Endodermal cell (in vitro differentiated cells): ENCODE measurements around the gene DUSP16. TPM values are rescaled to one million over a fixed set of nuclear protein-coding genes. Genes with fewer than 3 reads are reported as not detected.

ENCODE experiments used
- DNase-seq: peaks from one replicate; pipeline ENCODE4 v3.0.0-alpha.2; 2017
- H3K27ac ChIP-seq: 2 replicates; pipeline ENCODE4 v1.5.1; 2013; ENCODE audit warnings: mild to moderate bottlenecking, low read depth, low read length, moderate library complexity
- H3K27me3 ChIP-seq: 2 replicates; pipeline ENCODE4 v1.6.1; 2013; ENCODE audit warnings: mild to moderate bottlenecking, low read length, moderate library complexity; ENCODE audit not compliant: insufficient read depth, control insufficient read depth, poor library complexity, severe bottlenecking
- H3K36me3 ChIP-seq: 2 replicates; pipeline ENCODE4 v1.7.0; 2013; ENCODE audit warnings: mild to moderate bottlenecking, low read length, moderate library complexity; ENCODE audit not compliant: control insufficient read depth, insufficient read depth
- H3K4me1 ChIP-seq: one replicate; pipeline ENCODE4 v1.7.0; 2013; ENCODE audit warnings: low read length; ENCODE audit not compliant: control insufficient read depth, insufficient read depth
- H3K4me3 ChIP-seq: 2 replicates; pipeline ENCODE4 v1.5.1; 2013; ENCODE audit warnings: mild to moderate bottlenecking, low read length, moderate library complexity
- H3K9ac ChIP-seq: 2 replicates; pipeline ENCODE4 v1.6.1; 2013; ENCODE audit warnings: mild to moderate bottlenecking, low read length, moderate library complexity; ENCODE audit not compliant: poor library complexity, severe bottlenecking; ENCODE audit errors: extremely low read depth
- H3K9me3 ChIP-seq: 2 replicates; pipeline ENCODE4 v1.6.1; 2013; ENCODE audit warnings: mild to moderate bottlenecking, low read length, moderate library complexity; ENCODE audit not compliant: control insufficient read depth
- H3K27ac Mint-ChIP-seq: 2 replicates; pipeline ENCODE4 v1.8.0; 2020; ENCODE audit warnings: mixed read lengths
- H3K27me3 Mint-ChIP-seq: 2 replicates; pipeline ENCODE4 v1.8.0; 2021; ENCODE audit warnings: mild to moderate bottlenecking, mixed read lengths; ENCODE audit not compliant: insufficient read depth
- H3K36me3 Mint-ChIP-seq: 2 replicates; pipeline ENCODE4 v1.8.0; 2020; ENCODE audit warnings: low read depth, mixed read lengths
- H3K4me1 Mint-ChIP-seq: 2 replicates; pipeline ENCODE4 v1.8.0; 2020; ENCODE audit warnings: mixed read lengths
- H3K4me3 Mint-ChIP-seq: 2 replicates; pipeline ENCODE4 v1.8.0; 2020; ENCODE audit warnings: mild to moderate bottlenecking, moderate library complexity, mixed read lengths
- H3K9me3 Mint-ChIP-seq: 2 replicates; pipeline ENCODE4 v1.8.0; 2020; ENCODE audit warnings: mild to moderate bottlenecking, mixed read lengths
- WGBS, 2 experiments: methylation state at CpG; one replicate each; pipeline versions ENCODE4 v1.1.5 to v1.1.7; 2013; ENCODE audit warnings: missing lambda C conversion rate in 2 of 2, mixed read lengths in 1 of 2; ENCODE audit not compliant: insufficient coverage in 1 of 2, insufficient read length in 1 of 2; 5-methylcytosine and 5-hydroxymethylcytosine counted together
- total RNA-seq, 2 donors: library from RNA; stranded (reverse); fragmentation: NEBNext Ultra II Directional in 1 of 2; extraction: Animal tissue kit (Norgen Biotek cat#: 25700) in 1 of 2; gene quantifications; 2 replicates in 1 of 2; 3 replicates in 1 of 2; pipeline ENCODE4 v1.2.1, GENCODE V29; 2021
- TF ChIP-seq, protein P1 (sequence below): fragments of 200-600 bp; sonication (generic); conservative IDR thresholded peaks from 2 replicates; pipeline ENCODE4 v1.5.0; 2021; ENCODE audit warnings: antibody characterized with exemption, mild to moderate bottlenecking

Gene DUSP16
- total RNA-seq, 2 donors from 2014 or later = 28.1 to 42.5 TPM

DNA sequence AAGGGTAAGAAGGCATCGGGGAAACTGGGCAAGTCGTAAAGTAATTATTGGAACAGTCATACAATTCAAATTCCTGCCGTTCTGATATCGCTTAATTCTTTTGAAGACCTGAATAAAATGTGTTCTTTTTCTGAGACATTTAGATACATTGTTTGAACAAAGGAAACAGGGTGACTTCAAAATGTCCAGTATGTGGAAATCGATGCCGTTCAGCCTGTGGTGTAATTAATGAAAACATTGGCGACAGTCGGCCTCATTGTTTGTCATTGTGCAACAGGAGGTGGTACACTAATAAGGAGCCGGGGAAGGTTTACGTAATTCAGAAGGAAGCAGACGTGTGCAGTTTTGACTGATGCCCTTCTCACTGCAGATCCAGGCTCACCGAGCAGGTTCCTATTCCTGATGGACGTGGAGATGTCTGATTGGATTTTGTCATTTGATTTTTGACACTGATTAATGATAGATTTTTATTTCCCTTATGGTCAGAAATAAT, 113.1 kb downstream of the DUSP16 start:
- Histone ChIP-seq H3K9me3 (no peaks in the 10 kb centered on the region), H3K4me1 (no peaks in the 10 kb centered on the region), H3K9ac (no peak overlapping the region), H3K4me3 (no peak overlapping the region), H3K36me3 (no peaks in the 10 kb centered on the region), H3K27ac (no peak overlapping the region), H3K27me3 (no peaks in the 10 kb centered on the region)
- H3K27me3 Mint-ChIP-seq = no peaks in the 10 kb centered on the region
- no peak for DNase-seq
- H3K4me3 Mint-ChIP-seq = no peak overlapping the region
- TF ChIP-seq, protein P1, sequence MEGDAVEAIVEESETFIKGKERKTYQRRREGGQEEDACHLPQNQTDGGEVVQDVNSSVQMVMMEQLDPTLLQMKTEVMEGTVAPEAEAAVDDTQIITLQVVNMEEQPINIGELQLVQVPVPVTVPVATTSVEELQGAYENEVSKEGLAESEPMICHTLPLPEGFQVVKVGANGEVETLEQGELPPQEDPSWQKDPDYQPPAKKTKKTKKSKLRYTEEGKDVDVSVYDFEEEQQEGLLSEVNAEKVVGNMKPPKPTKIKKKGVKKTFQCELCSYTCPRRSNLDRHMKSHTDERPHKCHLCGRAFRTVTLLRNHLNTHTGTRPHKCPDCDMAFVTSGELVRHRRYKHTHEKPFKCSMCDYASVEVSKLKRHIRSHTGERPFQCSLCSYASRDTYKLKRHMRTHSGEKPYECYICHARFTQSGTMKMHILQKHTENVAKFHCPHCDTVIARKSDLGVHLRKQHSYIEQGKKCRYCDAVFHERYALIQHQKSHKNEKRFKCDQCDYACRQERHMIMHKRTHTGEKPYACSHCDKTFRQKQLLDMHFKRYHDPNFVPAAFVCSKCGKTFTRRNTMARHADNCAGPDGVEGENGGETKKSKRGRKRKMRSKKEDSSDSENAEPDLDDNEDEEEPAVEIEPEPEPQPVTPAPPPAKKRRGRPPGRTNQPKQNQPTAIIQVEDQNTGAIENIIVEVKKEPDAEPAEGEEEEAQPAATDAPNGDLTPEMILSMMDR = no peak
- peaks cover 5% of the 10 kb centered on the region for H3K36me3 Mint-ChIP-seq
- H3K9me3 Mint-ChIP-seq = peaks cover 2% of the 10 kb centered on the region
- 94 to 98% methylated on average over 8 to 13 of the region's 13 CpGs for WGBS, 2 experiments
- no peak overlapping the region for H3K27ac Mint-ChIP-seq
- H3K4me1 Mint-ChIP-seq = peaks cover 3% of the 10 kb centered on the region

DNA sequence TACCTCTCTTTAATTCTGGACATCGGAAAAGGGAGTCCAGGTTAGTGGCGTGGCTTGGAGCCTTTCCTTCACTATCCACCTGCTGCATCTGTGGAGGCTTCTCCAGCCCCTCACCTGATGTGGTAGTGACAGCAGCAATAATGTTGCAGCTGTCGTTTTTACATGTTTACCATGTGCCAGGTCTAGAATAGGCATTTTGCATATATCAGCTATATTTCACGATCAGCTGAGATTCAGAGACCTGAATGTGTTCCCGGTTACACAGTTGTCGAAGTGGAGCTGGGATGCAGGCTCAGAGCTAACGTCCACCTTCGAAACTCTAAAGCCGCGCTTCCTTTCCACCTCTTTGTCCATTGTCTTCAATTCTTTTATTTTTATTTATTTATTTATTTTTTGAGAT, 114.8 kb downstream of the DUSP16 start:
- TF ChIP-seq, protein P1 = no peak
- H3K4me1 Mint-ChIP-seq = peaks cover 3% of the 10 kb centered on the region

GRCh38 chr12:12447236-12447635, 115.4 kb downstream of the DUSP16 start:
- Histone ChIP-seq H3K36me3 (no peaks in the 10 kb centered on the region), H3K27me3 (no peaks in the 10 kb centered on the region), H3K4me1 (no peaks in the 10 kb centered on the region), H3K9ac (no peak overlapping the region), H3K4me3 (no peak overlapping the region), H3K27ac (no peak overlapping the region), H3K9me3 (no peaks in the 10 kb centered on the region)
- Mint-ChIP-seq H3K9me3 (peaks cover 2% of the 10 kb centered on the region), H3K4me3 (no peak overlapping the region), H3K27me3 (no peaks in the 10 kb centered on the region), H3K4me1 (peaks cover under 1% of the 10 kb centered on the region), H3K36me3 (peaks cover 5% of the 10 kb centered on the region), H3K27ac (no peak overlapping the region)
- TF ChIP-seq, protein P1 = no peak
- no peak for DNase-seq
- 96 to 97% methylated on average over 6 to 8 of the region's 8 CpGs for WGBS, 2 experiments

More for the DNA sequence above, 114.8 kb downstream of the DUSP16 start:
- Histone ChIP-seq H3K4me1 (no peaks in the 10 kb centered on the region), H3K27me3 (no peaks in the 10 kb centered on the region), H3K9ac (no peak overlapping the region), H3K4me3 (no peak overlapping the region), H3K9me3 (no peaks in the 10 kb centered on the region), H3K36me3 (no peaks in the 10 kb centered on the region), H3K27ac (no peak overlapping the region)
- H3K27ac Mint-ChIP-seq = no peak overlapping the region
- H3K4me3 Mint-ChIP-seq = no peak overlapping the region
- 94 to 95% methylated on average over 6 to 10 of the region's 10 CpGs for WGBS, 2 experiments
- H3K36me3 Mint-ChIP-seq = peaks cover 5% of the 10 kb centered on the region
- DNase-seq = no peak
- no peaks in the 10 kb centered on the region for H3K27me3 Mint-ChIP-seq
- peaks cover 2% of the 10 kb centered on the region for H3K9me3 Mint-ChIP-seq
